Activated CD4-positive, alpha-beta T cell treated with anti-CD3 and anti-CD28 coated beads, Interleukin-2, amount 50 U/mL, for 4 hours (primary cell): ENCODE results near the gene LRRN2.

Source experiments
- DNase-seq, 2 experiments: peaks; one replicate each; pipeline ENCODE4 v3.0.0-alpha.2; 2020

Gene LRRN2

GRCh38 chr1:204626381-204626780 is 59.2 kb downstream of the LRRN2 start:
- no peak for DNase-seq

- no peak for DNase-seq
These were observed 60.8 kb downstream of the LRRN2 start for GRCh38 chr1:204624631-204625216.

GRCh38 chr1:204623894-204624361 is 61.6 kb downstream of the LRRN2 start:
- DNase-seq, result no peak

DNA sequence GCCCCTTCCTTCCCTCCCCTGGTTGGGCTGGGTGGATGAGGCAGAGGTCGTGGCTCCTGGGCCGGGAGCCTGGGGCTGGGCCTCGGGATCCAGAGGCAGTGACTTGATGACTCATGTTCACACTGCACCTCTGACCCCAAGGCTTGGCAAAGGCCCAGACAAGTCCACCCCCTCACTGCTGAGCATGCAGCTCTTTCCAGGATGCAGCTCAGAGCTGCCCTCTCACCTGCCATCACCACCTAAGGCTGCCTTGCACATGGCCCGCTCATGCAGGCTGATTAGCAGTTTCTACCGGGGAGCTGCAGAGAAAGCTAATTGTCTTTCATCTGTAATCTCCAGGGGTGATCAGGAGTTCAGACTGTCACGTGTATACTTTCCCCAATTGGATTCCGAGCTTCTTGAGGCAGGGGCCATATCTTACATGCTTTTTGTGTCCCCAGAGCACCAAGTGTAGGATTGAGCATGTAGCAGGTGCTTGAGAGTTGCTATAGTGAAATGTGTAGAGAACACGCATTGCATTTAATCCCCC is 62.1 kb downstream of the LRRN2 start:
- no peak for DNase-seq

DNA sequence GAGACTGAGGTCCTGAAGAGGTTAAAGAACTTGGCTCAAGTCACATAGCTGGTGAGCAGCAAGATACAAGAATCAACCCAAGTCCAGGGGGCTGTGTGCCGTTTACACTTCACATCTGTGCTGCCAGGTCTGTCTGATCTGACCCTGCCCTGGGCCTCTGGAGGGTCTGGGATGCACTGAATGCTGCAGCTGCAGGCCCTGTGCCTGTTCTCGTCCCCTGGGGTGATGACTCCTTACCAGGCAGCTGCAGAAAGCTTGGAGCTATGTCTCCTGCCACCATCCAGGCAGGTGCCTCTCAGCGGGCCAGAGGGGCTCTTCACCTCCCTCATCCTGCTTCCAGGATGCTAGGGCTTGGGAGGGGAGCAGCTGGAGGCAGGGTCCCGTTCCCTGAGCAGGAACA is 63.5 kb downstream of the LRRN2 start:
- DNase-seq, result no peak

GRCh38 chr1:204621396-204621795 is 64.1 kb downstream of the LRRN2 start:
- DNase-seq, result no peak

GRCh38 chr1:204619721-204620120 is 65.8 kb downstream of the LRRN2 start:
- DNase-seq, result no peak

DNA sequence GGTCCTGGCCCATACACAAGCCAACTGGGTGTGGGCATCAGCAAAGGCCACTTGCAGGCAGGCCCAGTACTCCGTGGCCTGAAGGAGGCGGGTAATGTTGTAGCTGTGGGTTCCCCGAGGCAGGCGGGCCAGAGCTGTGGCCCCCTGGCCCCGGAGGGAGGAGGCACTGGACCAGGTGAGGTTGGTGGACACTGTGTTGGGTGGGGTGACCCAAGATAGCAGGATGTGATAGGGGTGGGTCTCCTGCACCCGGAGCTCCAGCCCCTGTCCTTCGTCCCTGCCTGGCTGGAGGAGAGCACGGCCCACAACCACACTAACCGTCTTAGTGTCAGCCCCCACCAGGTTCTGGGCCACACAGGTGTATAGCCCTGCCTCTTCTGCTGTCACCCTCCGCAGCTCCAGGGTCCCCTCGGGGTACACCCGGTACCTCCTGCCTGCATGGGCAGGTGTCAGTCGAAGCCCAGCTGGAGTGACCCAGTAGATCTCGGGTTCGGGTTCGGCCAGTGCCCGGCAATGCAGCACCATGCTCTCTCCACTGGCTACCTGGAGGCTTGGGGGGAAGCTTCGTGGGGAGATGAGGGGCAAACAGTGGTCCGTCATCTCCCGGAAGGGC is 67.3 kb downstream of the LRRN2 start:
- DNase-seq, result no peak

- DNase-seq, result no peak
These were observed 68.0 kb downstream of the LRRN2 start for GRCh38 chr1:204617256-204618147.

- DNase-seq, result no peak
These were observed 68.9 kb downstream of the LRRN2 start for GRCh38 chr1:204616641-204617040.

DNA sequence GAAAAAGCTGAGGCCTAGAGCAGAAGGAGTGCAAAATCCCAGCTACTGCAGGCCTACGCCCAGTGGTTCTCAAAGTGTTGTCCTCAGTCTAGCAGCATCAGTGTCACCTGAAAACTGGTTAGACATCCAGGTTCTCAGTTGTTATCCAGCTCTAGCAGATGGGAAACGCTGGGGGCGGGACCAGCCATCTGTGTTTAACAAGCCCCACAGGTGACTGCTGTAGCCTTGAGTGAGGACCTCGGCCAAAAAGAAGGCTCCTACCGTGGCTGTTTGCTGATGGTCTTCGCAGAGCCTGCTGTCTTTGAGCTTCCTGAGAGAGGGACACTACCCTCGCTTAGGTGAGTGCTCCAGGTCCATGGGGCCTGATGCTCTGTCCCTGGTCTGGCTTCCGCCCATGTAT is 69.7 kb downstream of the LRRN2 start:
- no peak for DNase-seq

DNA sequence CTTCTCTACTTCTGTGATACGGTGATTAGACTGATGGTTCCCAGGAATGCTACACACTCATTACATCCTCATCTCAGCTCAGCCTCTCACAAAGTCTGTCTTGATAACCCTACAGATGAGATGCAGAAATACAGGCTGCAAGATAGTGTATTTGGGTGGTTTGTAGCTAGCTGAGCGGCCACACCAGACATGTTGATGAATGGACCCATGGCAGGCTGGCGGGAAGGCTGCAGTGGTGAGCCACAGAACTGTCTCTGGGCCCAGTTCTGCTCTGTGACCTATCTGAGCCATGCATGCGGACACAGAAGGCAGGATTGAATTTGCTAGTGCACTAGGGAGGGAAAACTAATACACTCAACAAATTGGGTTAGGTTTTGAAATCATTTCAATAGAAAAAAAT is 71.9 kb downstream of the LRRN2 start:
- DNase-seq, result no peak

GRCh38 chr1:204612326-204612725 is 73.2 kb downstream of the LRRN2 start:
- DNase-seq, result no peak

- DNase-seq, result no peak
These were observed 74.5 kb downstream of the LRRN2 start for GRCh38 chr1:204611036-204611435.

DNA sequence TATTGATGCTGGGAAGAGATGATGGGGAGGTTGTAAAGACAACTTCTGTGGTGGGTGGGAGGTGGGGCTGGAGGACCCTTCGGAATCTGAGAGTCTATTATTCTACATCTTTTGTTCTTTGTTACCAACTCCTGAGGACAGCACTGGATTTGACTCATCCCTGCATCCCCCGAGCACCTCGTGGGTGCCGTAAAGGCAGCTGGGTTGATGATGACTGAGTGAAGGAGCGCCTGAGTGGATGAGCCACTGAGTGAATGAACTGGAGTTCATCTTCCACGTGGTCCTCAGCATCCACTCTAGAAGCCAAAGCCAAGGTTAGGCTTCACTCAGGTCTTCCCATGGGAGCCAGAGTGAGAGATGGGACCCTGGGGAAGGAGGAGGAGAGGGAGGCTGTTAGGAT is 77.6 kb downstream of the LRRN2 start:
- DNase-seq, result no peak

DNA sequence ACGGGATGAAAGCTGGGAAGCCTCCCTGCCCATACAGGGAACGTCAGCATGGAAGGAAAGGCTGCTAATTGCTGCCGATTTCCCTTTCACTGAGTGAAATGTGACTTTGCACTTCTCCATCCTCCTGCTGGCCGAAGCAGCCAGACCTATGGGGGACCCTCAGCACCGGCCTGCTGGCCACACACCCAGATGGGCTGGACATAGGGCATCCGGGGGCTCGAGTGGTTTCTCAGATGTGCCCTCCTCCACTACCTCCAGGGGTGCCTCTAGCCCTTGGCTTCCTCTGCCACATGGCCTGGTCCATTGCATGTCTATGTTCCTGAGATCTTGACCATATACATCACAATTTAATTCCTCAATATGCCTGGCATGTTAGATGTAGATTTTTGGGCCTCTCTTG is 79.7 kb downstream of the LRRN2 start:
- no peak for DNase-seq

DNA sequence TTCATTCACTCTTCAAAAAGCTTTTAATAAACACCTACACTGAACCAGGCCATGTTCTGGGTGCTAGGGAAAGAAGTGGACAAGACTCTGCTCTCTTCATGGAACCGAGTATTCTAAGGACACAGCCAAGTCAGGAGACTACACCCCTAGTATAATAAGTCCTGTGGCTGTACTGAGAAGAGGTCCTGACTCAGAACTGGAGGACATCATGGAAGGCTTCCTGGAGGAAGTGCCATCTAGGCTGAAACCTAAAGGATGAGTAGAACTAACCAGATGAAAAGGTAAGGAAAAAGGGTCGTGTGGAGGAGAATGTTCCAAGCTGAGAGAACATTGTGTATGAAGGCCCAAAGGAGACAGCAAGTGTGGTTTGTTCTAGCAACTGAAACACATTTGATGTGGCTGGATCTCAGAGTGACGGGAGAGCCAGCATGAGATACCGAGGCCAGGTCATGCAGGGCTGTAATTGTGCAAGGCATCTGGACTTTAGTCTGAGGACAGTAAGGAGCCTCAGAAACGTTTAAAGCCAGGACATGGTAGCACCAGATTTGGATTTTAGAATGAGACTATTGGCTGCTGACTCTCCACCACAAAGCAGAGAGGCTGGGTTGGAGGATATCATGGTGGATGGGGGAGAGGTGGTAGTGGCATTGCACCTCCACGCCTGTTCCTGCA is 82.5 kb downstream of the LRRN2 start:
- no peak for DNase-seq

DNA sequence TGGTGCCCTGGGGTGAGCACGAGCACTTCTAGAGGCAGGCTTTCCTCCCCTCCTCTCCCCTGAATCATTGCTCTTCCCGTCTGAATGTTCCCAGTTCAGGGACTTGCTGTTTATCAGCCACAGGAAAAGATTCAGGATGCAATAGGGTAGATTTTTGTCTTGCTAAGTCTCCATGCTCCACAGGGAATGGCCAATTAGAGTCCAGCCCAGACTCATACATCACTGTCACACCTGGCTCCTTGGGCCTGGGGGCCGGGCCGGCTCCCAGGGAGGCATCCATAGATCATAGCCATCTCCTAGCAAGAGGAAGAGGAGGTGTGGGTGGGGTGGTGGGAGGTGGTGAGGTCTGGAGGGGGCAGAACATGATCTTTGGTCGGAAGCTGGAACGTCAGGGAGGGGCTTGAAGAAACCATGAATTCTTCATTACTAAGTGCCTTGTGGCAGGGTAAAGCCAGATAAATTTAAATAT is 83.4 kb downstream of the LRRN2 start:
- no peak for DNase-seq

DNA sequence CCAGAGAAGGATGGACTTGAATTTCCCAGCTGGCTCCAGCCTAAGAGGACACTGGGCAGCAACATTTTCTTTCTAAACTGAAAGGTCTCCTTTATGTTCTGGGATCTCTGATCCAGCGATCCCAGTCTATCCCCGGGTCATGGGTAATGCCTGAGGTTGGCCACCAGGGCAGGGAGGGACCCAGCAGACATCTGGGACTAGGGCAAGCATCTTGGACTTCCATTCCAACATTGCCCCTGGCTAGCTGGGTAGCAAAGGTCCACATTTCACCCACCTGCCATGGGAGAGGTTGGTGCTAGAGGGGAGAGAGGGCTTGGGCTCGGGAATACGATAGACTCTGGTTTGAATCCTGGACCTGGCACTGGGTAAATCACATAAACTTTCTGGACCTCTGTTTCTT is 84.6 kb downstream of the LRRN2 start:
- no peak for DNase-seq

GRCh38 chr1:204600203-204600602 is 85.3 kb downstream of the LRRN2 start:
- no peak for DNase-seq

- no peak for DNase-seq
These were observed 85.9 kb downstream of the LRRN2 start for GRCh38 chr1:204599596-204599995.

GRCh38 chr1:204599098-204599497 is 86.4 kb downstream of the LRRN2 start:
- DNase-seq, result no peak
